HG03460 (cell line): ENCODE measurements around the gene CCDC71L.
"Not testable (repeated sequence)": the region's sequence is repeated elsewhere in the genome, so short reads cannot be mapped to it uniquely, and the experiment has no call there.

Source experiments
- ATAC-seq: cut with Tn5 transposase; IDR thresholded peaks from one replicate; pipeline ENCODE4 v1.9.1; 2021; ENCODE audit not compliant: unreplicated experiment

Gene CCDC71L

GRCh38 chr7:106660862-106661720 lies at the start of gene CCDC71L:
Gene CCDC71L (minus strand): TSS chr7:106661158. CDS start chr7:106660896, 262 bp downstream.
- ATAC-seq: peak; percentile 68

- not testable (repeated sequence) for ATAC-seq
Observed at GRCh38 chr7:106709604-106710003, 48.6 kb upstream of the CCDC71L start.

GRCh38 chr7:106704000-106704840 lies 43.3 kb upstream of the CCDC71L start:
- no peak for ATAC-seq

- no peak for ATAC-seq
Observed at GRCh38 chr7:106693677-106694353, 32.9 kb upstream of the CCDC71L start.

GRCh38 chr7:106692450-106693051 lies 31.6 kb upstream of the CCDC71L start:
- no peak for ATAC-seq

GRCh38 chr7:106688161-106688560 lies 27.2 kb upstream of the CCDC71L start:
- not testable (repeated sequence) for ATAC-seq

- ATAC-seq: no peak
Observed at GRCh38 chr7:106683941-106684340, 23.0 kb upstream of the CCDC71L start.

GRCh38 chr7:106681815-106682495 lies 21.0 kb upstream of the CCDC71L start:
- no peak for ATAC-seq

GRCh38 chr7:106679153-106679931 lies 18.4 kb upstream of the CCDC71L start:
- no peak for ATAC-seq

- no peak for ATAC-seq
Observed at GRCh38 chr7:106678795-106679152, 17.8 kb upstream of the CCDC71L start.

GRCh38 chr7:106676506-106676905 lies 15.5 kb upstream of the CCDC71L start:
- ATAC-seq: not testable (repeated sequence)

- ATAC-seq: not testable (repeated sequence)
Observed at GRCh38 chr7:106673688-106674087, 12.7 kb upstream of the CCDC71L start.

GRCh38 chr7:106671930-106672329 lies 11.0 kb upstream of the CCDC71L start:
- not testable (repeated sequence) for ATAC-seq

GRCh38 chr7:106671160-106671559 lies 10.2 kb upstream of the CCDC71L start:
- no peak for ATAC-seq

- no peak for ATAC-seq
Observed at GRCh38 chr7:106668861-106669524, 8.0 kb upstream of the CCDC71L start.

- no peak for ATAC-seq
Observed at GRCh38 chr7:106666353-106666752, 5.4 kb upstream of the CCDC71L start.

- no peak for ATAC-seq
Observed at GRCh38 chr7:106664343-106664742, 3.4 kb upstream of the CCDC71L start.

- peak; percentile 52 for ATAC-seq
Observed at GRCh38 chr7:106659963-106660861, 746 bp downstream of the CCDC71L start.
